Ishikawa (cell line): ENCODE measurements around the gene SV2C.

Experiments used
- CEBPB ChIP-seq: IDR thresholded peaks from 2 replicates; pipeline ENCODE4 v1.6.1; 2012
- CREB1 ChIP-seq: IDR thresholded peaks from 2 replicates; pipeline ENCODE4 v1.6.1; 2012; ENCODE audit warnings: low read depth
- EGR1 ChIP-seq: IDR thresholded peaks from 2 replicates; pipeline ENCODE4 v1.6.1; 2012
- EP300 ChIP-seq: IDR thresholded peaks from 2 replicates; pipeline ENCODE4 v1.6.1; 2012; ENCODE audit warnings: borderline replicate concordance
- FOXM1 ChIP-seq: IDR thresholded peaks from 2 replicates; pipeline ENCODE4 v1.6.1; 2012; ENCODE audit warnings: low read depth, borderline replicate concordance
- MAX ChIP-seq: IDR thresholded peaks from 2 replicates; pipeline ENCODE4 v1.6.1; 2012
- NFIC ChIP-seq: IDR thresholded peaks from 2 replicates; pipeline ENCODE4 v1.6.1; 2012
- RAD21 ChIP-seq: IDR thresholded peaks from 2 replicates; pipeline ENCODE4 v1.6.1; 2012; ENCODE audit warnings: low read depth
- REST ChIP-seq: IDR thresholded peaks from 2 replicates; pipeline ENCODE4 v1.6.1; 2012; ENCODE audit warnings: low read depth, mild to moderate bottlenecking
- TAF1 ChIP-seq: IDR thresholded peaks from 2 replicates; pipeline ENCODE4 v1.6.1; 2012; ENCODE audit warnings: low read depth, mild to moderate bottlenecking
- TCF12 ChIP-seq: IDR thresholded peaks from 2 replicates; pipeline ENCODE4 v1.6.1; 2012; ENCODE audit warnings: low read depth
- TEAD4 ChIP-seq: IDR thresholded peaks from 2 replicates; pipeline ENCODE4 v1.6.1; 2012
- USF1 ChIP-seq: IDR thresholded peaks from 2 replicates; pipeline ENCODE4 v1.6.1; 2012
- YY1 ChIP-seq: IDR thresholded peaks from 2 replicates; pipeline ENCODE4 v1.6.1; 2012; ENCODE audit warnings: low read depth
- ZBTB7A ChIP-seq: IDR thresholded peaks from 2 replicates; pipeline ENCODE4 v1.6.1; 2012; ENCODE audit warnings: low read depth

SV2C gene

GRCh38 chr5:76368941-76369340 is 285.8 kb downstream of the SV2C start:
- no peak for TF ChIP-seq YY1
- TF ChIP-seq ZBTB7A: no peak
- no peak for TF ChIP-seq CEBPB
- TF ChIP-seq USF1: no peak
- no peak for TF ChIP-seq RAD21
- TF ChIP-seq TCF12: no peak
- TF ChIP-seq NFIC: no peak
- TF ChIP-seq MAX: no peak
- TF ChIP-seq TEAD4: no peak
- TF ChIP-seq EGR1: no peak
- no peak for TF ChIP-seq REST
- TF ChIP-seq EP300: no peak
- TF ChIP-seq TAF1: no peak

- TF ChIP-seq TEAD4: no peak
- TF ChIP-seq FOXM1: no peak
- no peak for TF ChIP-seq EGR1
- no peak for TF ChIP-seq USF1
Measured at GRCh38 chr5:76371960-76372322, 288.8 kb downstream of the SV2C start.

DNA sequence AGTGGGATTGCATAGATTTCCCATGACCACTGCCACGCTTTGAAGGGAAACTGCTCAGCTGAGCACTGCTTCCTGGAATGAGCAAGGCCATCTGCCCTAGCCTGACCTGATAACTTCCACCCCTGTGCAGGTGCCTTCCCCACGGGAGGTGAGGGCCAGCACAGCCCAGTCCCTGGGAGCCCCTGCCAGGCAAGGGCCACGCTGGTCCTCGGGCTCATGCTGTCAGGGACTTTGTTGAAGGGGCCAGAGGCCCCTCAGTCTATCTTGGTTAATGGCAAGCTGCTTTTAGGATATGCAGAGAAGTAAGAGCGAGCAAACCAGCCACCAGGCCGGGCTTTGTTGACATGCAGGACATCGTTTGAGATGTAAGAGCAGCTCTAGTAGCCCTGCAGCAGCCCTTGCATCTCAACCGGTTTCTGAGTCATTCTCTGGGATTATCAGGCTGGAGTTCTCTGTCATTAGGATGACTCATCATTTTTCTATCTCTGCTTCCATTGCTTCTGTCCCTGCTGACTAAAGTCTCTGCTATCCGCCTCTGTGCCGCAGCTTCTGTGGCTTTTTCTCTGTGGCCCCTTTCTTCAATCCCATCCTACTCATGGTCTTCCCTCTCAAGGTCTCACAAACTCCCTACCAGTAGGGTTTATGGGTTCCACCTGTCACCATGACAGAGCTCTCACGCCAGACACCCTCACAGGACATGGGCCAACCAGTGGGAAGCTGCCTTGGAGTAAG is 289.3 kb downstream of the SV2C start:
- no peak for TF ChIP-seq TAF1
- TF ChIP-seq RAD21: no peak
- no peak for TF ChIP-seq CREB1
- TF ChIP-seq MAX: no peak
- no peak for TF ChIP-seq EGR1
- TF ChIP-seq USF1: no peak
- TF ChIP-seq FOXM1: no peak
- TF ChIP-seq CEBPB: no peak
- no peak for TF ChIP-seq REST
- TF ChIP-seq ZBTB7A: no peak
- TF ChIP-seq EP300: no peak
- no peak for TF ChIP-seq NFIC
- TF ChIP-seq TCF12: no peak
- no peak for TF ChIP-seq YY1
- TF ChIP-seq TEAD4: no peak

DNA sequence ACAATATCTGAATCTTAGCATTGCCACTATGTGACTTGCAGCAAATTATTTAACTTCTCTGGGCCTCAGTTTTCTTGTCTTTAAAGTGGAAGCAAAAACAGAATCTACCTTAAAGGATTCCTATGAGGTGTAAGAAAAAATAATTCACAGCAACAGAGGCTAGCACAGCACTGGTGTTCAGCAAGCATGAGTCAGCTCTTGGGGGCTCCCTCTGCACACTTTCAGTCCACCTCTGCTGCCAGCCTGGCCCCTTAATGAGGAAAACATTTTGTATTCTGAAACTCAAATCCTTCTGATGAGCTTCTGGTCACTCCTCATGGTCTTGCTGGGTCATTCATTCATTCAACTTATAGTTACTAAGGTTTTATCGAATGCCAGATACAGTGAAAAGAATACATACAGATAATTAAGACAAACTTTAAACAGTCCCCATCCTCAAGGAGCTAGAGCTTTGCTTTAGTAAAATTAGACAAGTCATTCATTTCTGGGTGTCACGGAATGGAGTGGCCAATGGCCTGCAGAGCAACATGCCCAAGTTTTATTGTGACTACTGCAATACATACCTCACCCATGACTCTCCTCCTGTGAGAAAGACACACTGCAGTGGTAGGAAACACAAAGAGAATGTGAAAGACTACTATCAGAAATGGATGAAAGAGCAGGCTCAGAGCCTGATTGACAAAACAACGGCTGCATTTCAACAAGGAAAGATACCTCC is 293.1 kb downstream of the SV2C start:
- TF ChIP-seq TAF1 (no peak), NFIC (no peak), MAX (no peak), FOXM1 (no peak), ZBTB7A (no peak), YY1 (no peak), TEAD4 (no peak), RAD21 (no peak), EGR1 (no peak), CEBPB (no peak), TCF12 (no peak), USF1 (no peak), REST (no peak)
